Tibial nerve (tissue), 4 donors: ENCODE results near the gene CPS1.

ENCODE experiments used
- EP300 ChIP-seq, 2 donors: sonication (generic); formaldehyde crosslinking; IDR thresholded peaks; one replicate each; pipeline ENCODE4 v1.6.1; 2017; ENCODE audit warnings: antibody characterized with exemption in 2 of 2, mild to moderate bottlenecking in 1 of 2
- POLR2A ChIP-seq, 2 donors: fragments of 450-650 bp; IDR thresholded peaks; one replicate each; pipeline ENCODE4 v1.6.1; 2017; ENCODE audit warnings: antibody characterized with exemption in 2 of 2, mild to moderate bottlenecking in 2 of 2, moderate library complexity in 2 of 2
- TF ChIP-seq, protein P1 (sequence below), 5 experiments: fragments of 200-600 bp in 3 of 5; fragments of 450-650 bp in 2 of 5; sonication (generic) in 3 of 5; IDR thresholded peaks; one replicate each; pipeline ENCODE4 v1.5.1; 2016 to 2019; ENCODE audit warnings: antibody characterized with exemption in 5 of 5, mild to moderate bottlenecking in 3 of 5, moderate library complexity in 2 of 5

DNA sequence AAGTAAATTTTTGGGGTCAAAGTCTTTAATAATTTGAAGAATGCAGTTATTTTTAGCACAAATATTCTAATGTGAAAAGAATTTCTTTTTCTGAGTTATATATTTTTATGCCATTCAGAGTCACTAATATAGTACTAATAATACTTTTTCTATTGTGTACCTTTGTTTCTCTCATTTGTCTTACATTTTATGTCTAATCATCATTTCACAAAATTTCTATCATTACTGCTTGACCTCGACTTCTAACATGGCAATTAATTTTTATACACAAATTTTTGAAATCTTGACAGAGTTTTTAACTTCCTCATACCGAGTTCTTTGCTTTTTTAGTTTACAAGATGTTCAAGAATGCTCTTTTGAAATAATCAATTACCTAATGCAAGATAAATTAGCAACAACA lies 8.4 kb upstream of the CPS1 start:
- TF ChIP-seq, protein P1, sequence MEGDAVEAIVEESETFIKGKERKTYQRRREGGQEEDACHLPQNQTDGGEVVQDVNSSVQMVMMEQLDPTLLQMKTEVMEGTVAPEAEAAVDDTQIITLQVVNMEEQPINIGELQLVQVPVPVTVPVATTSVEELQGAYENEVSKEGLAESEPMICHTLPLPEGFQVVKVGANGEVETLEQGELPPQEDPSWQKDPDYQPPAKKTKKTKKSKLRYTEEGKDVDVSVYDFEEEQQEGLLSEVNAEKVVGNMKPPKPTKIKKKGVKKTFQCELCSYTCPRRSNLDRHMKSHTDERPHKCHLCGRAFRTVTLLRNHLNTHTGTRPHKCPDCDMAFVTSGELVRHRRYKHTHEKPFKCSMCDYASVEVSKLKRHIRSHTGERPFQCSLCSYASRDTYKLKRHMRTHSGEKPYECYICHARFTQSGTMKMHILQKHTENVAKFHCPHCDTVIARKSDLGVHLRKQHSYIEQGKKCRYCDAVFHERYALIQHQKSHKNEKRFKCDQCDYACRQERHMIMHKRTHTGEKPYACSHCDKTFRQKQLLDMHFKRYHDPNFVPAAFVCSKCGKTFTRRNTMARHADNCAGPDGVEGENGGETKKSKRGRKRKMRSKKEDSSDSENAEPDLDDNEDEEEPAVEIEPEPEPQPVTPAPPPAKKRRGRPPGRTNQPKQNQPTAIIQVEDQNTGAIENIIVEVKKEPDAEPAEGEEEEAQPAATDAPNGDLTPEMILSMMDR (IDR thresholded peaks at IDR 0.05): no peak
- TF ChIP-seq POLR2A (IDR thresholded peaks at IDR 0.05) (no peak), EP300 (IDR thresholded peaks at IDR 0.05) (no peak)
